HepG2 (cell line): ENCODE measurements around the gene MAGEA4. TPM values are rescaled to one million over a fixed set of nuclear protein-coding genes. Genes with fewer than 3 reads are reported as not detected.

Experiments used
- ATAC-seq: fragments of 200-7000 bp; cut with Tn5 transposase; 3 replicates; pipeline ENCODE4 v1.9.1; 2020; ENCODE audit warnings: mild to moderate bottlenecking, moderate library complexity
- BruUV-seq: library from RNA; stranded (reverse); fragments of 400-500 nt; replicated peaks from 2 replicates; lab custom pipeline; 2021; lab: Mats Ljungman, UMichigan
- CTCF ChIA-PET: fragments of 300-600 bp; formaldehyde crosslinking; extraction: SDS; loops from one replicate; lab custom pipeline; 2021; ENCODE audit warnings: low total read pairs, inconsistent platforms, low intra/inter-chr PET ratio; lab: Yijun Ruan, JAX
- POLR2A ChIA-PET: fragments of 350-600 bp; sonication (Branson Sonifier 250); formaldehyde crosslinking; loops from one replicate; lab custom pipeline; 2020; ENCODE audit warnings: antibody characterized with exemption, inconsistent platforms; lab: Yijun Ruan, JAX
- DNase-seq: peaks from one replicate; pipeline ENCODE4 v3.0.0-alpha.2; 2015; ENCODE audit warnings: low spot score
- FAIRE-seq: peaks from 3 replicates; lab custom pipeline; 2011; peaks lifted over from hg19 to GRCh38; lab: Jason Lieb, UNC
- H2AFZ ChIP-seq: one replicate; pipeline ENCODE4 v1.6.1; 2011; ENCODE audit warnings: low read length, inconsistent platforms
- H3K27ac ChIP-seq: fragments of 300-600 bp; 3 replicates; pipeline ENCODE4 v1.8.0; 2011; ENCODE audit warnings: mixed run types, mild to moderate bottlenecking, mixed read lengths, low read length, inconsistent platforms; ENCODE audit not compliant: insufficient read depth; ENCODE audit errors: extremely low read length
- H3K27me3 ChIP-seq, 2 experiments: fragments of 200-600 bp in 1 of 2; 2 replicates in 1 of 2; 3 replicates in 1 of 2; pipeline versions ENCODE4 v1.6.0 to v1.8.0; 2011; ENCODE audit warnings: low read length in 2 of 2, mild to moderate bottlenecking in 2 of 2, moderate library complexity in 2 of 2, inconsistent platforms in 1 of 2; ENCODE audit not compliant: insufficient read depth in 2 of 2, control insufficient read depth in 1 of 2
- H3K36me3 ChIP-seq, 2 experiments: fragments of 200-600 bp in 1 of 2; replicated peaks in 1 of 2; 2 replicates in 1 of 2; 3 replicates in 1 of 2; pipeline versions ENCODE4 v1.5.1 to v1.8.0; 2011; ENCODE audit warnings: low read length in 2 of 2, inconsistent platforms in 1 of 2; ENCODE audit not compliant: insufficient read depth in 2 of 2, control insufficient read depth in 1 of 2
- H3K4me1 ChIP-seq: 2 replicates; pipeline ENCODE4 v1.5.1; 2012; ENCODE audit warnings: low read length, inconsistent platforms; ENCODE audit not compliant: insufficient read depth
- H3K4me2 ChIP-seq: 2 replicates; pipeline ENCODE4 v1.6.0; 2011; ENCODE audit warnings: low read depth, low read length, inconsistent platforms
- H3K4me3 ChIP-seq, 3 experiments: fragments of 200-600 bp in 1 of 3; sonication (generic), shearing (Covaris generic) in 1 of 3; replicated peaks in 1 of 3; 2 replicates each; pipeline ENCODE4 v1.5.1; 2011 to 2016; ENCODE audit warnings: low read length in 3 of 3, inconsistent platforms in 2 of 3, low read depth in 2 of 3, mild to moderate bottlenecking in 2 of 3, control low read depth in 1 of 3, mixed read lengths in 1 of 3; ENCODE audit not compliant: insufficient read depth in 1 of 3
- H3K79me2 ChIP-seq: one replicate; pipeline ENCODE4 v1.6.1; 2011; ENCODE audit warnings: low read length, inconsistent platforms; ENCODE audit not compliant: insufficient read depth
- H3K9ac ChIP-seq: 2 replicates; pipeline ENCODE4 v1.6.0; 2011; ENCODE audit warnings: mild to moderate bottlenecking, low read depth, low read length, inconsistent platforms; ENCODE audit not compliant: insufficient read depth
- H3K9me3 ChIP-seq: 2 replicates; pipeline ENCODE4 v1.5.1; 2012; ENCODE audit warnings: mild to moderate bottlenecking, low read length
- H4K20me1 ChIP-seq: 2 replicates; pipeline ENCODE4 v1.6.0; 2011; ENCODE audit warnings: inconsistent platforms, mild to moderate bottlenecking, low read length, moderate library complexity; ENCODE audit not compliant: insufficient read depth
- AHR ChIP-seq: IDR thresholded peaks from 2 replicates; pipeline ENCODE4 v1.6.1; 2018; ENCODE audit warnings: missing genetic modification reagents, missing compliant biosample characterization
- KDM4B ChIP-seq: sonication (generic); formaldehyde crosslinking; IDR thresholded peaks from 2 replicates; pipeline ENCODE4 v1.4.0; 2020; ENCODE audit warnings: missing genetic modification reagents
- KDM5B ChIP-seq: sonication (generic); formaldehyde crosslinking; IDR thresholded peaks from 2 replicates; pipeline ENCODE4 v1.4.0; 2020; ENCODE audit warnings: missing genetic modification reagents, mild to moderate bottlenecking, borderline replicate concordance
- KLF16 ChIP-seq, 2 experiments: sonication (generic) in 1 of 2; formaldehyde crosslinking in 1 of 2; IDR thresholded peaks; 2 replicates each; pipeline versions ENCODE4 v1.6.1 to v1.8.0; 2016 to 2023; ENCODE audit warnings: missing genetic modification reagents in 2 of 2, missing compliant biosample characterization in 1 of 2
- MIER3 ChIP-seq: IDR thresholded peaks from 2 replicates; pipeline ENCODE4 v1.6.1; 2016; ENCODE audit warnings: missing compliant biosample characterization, borderline replicate concordance
- MZF1 ChIP-seq: sonication (generic); formaldehyde crosslinking; IDR thresholded peaks from 2 replicates; pipeline ENCODE4 v1.8.1; 2023; ENCODE audit warnings: mild to moderate bottlenecking, missing genetic modification reagents, borderline replicate concordance
- PAX8 ChIP-seq: sonication (generic); formaldehyde crosslinking; IDR thresholded peaks from 2 replicates; pipeline ENCODE4 v1.8.0; 2022; ENCODE audit warnings: mild to moderate bottlenecking, missing genetic modification reagents, borderline replicate concordance
- YEATS2 ChIP-seq: sonication (generic); formaldehyde crosslinking; IDR thresholded peaks from 2 replicates; pipeline ENCODE4 v1.4.0; 2020; ENCODE audit warnings: missing genetic modification reagents, borderline replicate concordance
- ZNF558 ChIP-seq: sonication (generic); formaldehyde crosslinking; IDR thresholded peaks from 2 replicates; pipeline ENCODE4 v1.9.0; 2022; ENCODE audit warnings: mild to moderate bottlenecking, missing genetic modification reagents, borderline replicate concordance
- ZNF615 ChIP-seq: sonication (generic); formaldehyde crosslinking; IDR thresholded peaks from 2 replicates; pipeline ENCODE4 v1.5.0; 2020; ENCODE audit warnings: mild to moderate bottlenecking, missing genetic modification reagents, borderline replicate concordance
- WGBS: methylation state at CpG from one replicate; pipeline ENCODE4 v1.1.6; 2017; ENCODE audit warnings: low lambda C conversion rate; 5-methylcytosine and 5-hydroxymethylcytosine counted together
- in situ Hi-C: cut with HindIII; loops from 2 replicates; pipeline ENCODE4 v1.10.0; 2017; ENCODE audit warnings: low pct_unique_long_range_greater_than_20kb; ENCODE audit not compliant: extremely low pct_ligation_motif_present
- intact Hi-C: fragments of 100-400 bp; cut with micrococcal nuclease; formaldehyde crosslinking; loops from one replicate; pipeline ENCODE4 v1.10.0; 2022; ENCODE audit not compliant: unreplicated experiment
- polyA plus RNA-seq, 8 experiments: library from polyadenylated mRNA; depleted of rRNA in 3 of 8; stranded (reverse) in 7 of 8; unstranded in 1 of 8; fragments of >200 nt; fragmentation: Illumina TruSeq in 4 of 8; extraction: Trizol in 4 of 8; gene quantifications; 2 replicates each; pipeline versions ENCODE4 v1.2.1 to v1.2.3, GENCODE V29; 2011 to 2016; ENCODE audit warnings: low read depth in 4 of 8, missing spikeins in 1 of 8, mixed read lengths in 1 of 8; ENCODE audit not compliant: insufficient read depth in 1 of 8
- total RNA-seq, 5 experiments: library from RNA; depleted of rRNA; stranded (reverse); fragments of >200 nt; fragmentation: Illumina TruSeq; extraction: Trizol; gene quantifications; 2 replicates each; pipeline ENCODE4 v1.2.3, GENCODE V29; 2016; ENCODE audit warnings: low read depth in 1 of 5
- TF ChIP-seq, protein P1 (sequence below): sonication (generic); formaldehyde crosslinking; IDR thresholded peaks from 2 replicates; pipeline ENCODE4 v1.4.0; 2020; ENCODE audit warnings: mild to moderate bottlenecking, missing genetic modification reagents

Gene MAGEA4
- total and polyA plus RNA-seq, 2 of the 13 experiments (the other 11 are each of a cell fraction or from before 2014, with no cell fraction given): not detected

DNA sequence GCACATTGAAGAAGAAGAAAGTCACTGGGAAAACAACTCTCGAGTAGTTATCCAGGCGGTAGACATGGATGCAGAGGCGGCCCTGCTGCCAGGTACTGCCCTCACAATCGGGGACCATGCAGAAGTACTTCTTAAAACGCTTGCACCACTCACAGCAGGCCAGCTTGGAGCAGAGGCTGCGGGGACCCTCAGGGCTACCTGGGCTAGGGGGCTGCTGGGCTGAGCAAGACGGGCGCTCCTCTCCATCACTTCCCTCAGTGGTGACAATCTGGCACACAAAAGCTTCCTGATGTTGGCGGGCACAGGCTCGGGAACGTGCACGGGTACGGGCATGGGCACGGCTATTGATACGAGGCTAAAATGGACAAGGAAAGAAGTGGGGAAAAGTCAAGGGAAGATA lies 42.0 kb downstream of the MAGEA4 start:
- H3K4me2 ChIP-seq: no peak overlapping the region
- H3K9me3 ChIP-seq: no peaks in the 10 kb centered on the region
- no peak overlapping the region for H3K27ac ChIP-seq
- no peaks in the 10 kb centered on the region for H3K27me3 ChIP-seq
- POLR2A ChIA-PET: no interaction called here
- no peak overlapping the region for H2AFZ ChIP-seq
- no TSS peak for BruUV-seq
- DNase-seq: no peak
- no peaks in the 10 kb centered on the region for H4K20me1 ChIP-seq
- FAIRE-seq: no peak
- H3K79me2 ChIP-seq: no peaks in the 10 kb centered on the region
- intact Hi-C loops: no loop called here
- TF ChIP-seq KDM4B (CRISPR knock-in tag): no peak
- TF ChIP-seq, protein P1, sequence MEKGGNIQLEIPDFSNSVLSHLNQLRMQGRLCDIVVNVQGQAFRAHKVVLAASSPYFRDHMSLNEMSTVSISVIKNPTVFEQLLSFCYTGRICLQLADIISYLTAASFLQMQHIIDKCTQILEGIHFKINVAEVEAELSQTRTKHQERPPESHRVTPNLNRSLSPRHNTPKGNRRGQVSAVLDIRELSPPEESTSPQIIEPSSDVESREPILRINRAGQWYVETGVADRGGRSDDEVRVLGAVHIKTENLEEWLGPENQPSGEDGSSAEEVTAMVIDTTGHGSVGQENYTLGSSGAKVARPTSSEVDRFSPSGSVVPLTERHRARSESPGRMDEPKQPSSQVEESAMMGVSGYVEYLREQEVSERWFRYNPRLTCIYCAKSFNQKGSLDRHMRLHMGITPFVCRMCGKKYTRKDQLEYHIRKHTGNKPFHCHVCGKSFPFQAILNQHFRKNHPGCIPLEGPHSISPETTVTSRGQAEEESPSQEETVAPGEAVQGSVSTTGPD (CRISPR knock-in tag): no peak
- TF ChIP-seq MZF1 (CRISPR knock-in tag): no peak
- TF ChIP-seq AHR (CRISPR knock-in tag): no peak
- TF ChIP-seq KDM5B (CRISPR knock-in tag): no peak
- no peak for TF ChIP-seq KLF16 (CRISPR knock-in tag; IDR thresholded peaks at IDR 0.05)
- TF ChIP-seq ZNF615: no peak
- no peak for TF ChIP-seq ZNF558 (CRISPR knock-in tag)
- TF ChIP-seq PAX8 (CRISPR knock-in tag): no peak
- no peak for TF ChIP-seq YEATS2 (CRISPR knock-in tag)
- TF ChIP-seq MIER3 (CRISPR knock-in tag): no peak
- TF ChIP-seq, all 625 proteins: peak for 0
- ATAC-seq: no peak
- Histone ChIP-seq H3K9ac (no peak overlapping the region), H3K36me3 (peaks cover 5 to 14% of the 10 kb centered on the region in 2 experiments; a peak in 4 of 5 replicates), H3K4me1 (no peaks in the 10 kb centered on the region), H3K4me3 (no peak overlapping the region)
- in situ Hi-C loops: no loop called here
- WGBS: 98% methylated on average over 7 of the region's 15 CpGs
- CTCF ChIA-PET: no interaction called here
